Fibroblast of villous mesenchyme (primary cell): ENCODE data around the gene ETV7. TPM values are rescaled to one million over a fixed set of nuclear protein-coding genes. Genes with fewer than 3 reads are reported as not detected.

ENCODE experiments used
- DNase-seq: peaks from one replicate; pipeline ENCODE4 v3.0.0-alpha.2; 2010; ENCODE audit warnings: low read depth
- H3K4me3 ChIP-seq: 2 replicates; pipeline ENCODE4 v1.5.1; 2011; ENCODE audit warnings: low read depth, mild to moderate bottlenecking, low read length
- CTCF ChIP-seq: IDR thresholded peaks from 2 replicates; pipeline ENCODE4 v1.5.1; 2012; ENCODE audit warnings: low read depth, mild to moderate bottlenecking, low read length; ENCODE audit not compliant: insufficient read depth
- total RNA-seq: library from RNA; depleted of rRNA; stranded (reverse); fragments of >200 nt; gene quantifications from 2 replicates; pipeline ENCODE4 v1.2.3, GENCODE V29; 2012

ETV7 gene
- total RNA-seq, 1 donor: 0.86 TPM

- no peak overlapping the region for H3K4me3 ChIP-seq
- no peak for DNase-seq
- no peak for TF ChIP-seq CTCF
These were observed 16.7 kb upstream of the ETV7 start for GRCh38 chr6:36404164-36404563.

GRCh38 chr6:36402481-36402880 lies 15.0 kb upstream of the ETV7 start:
- DNase-seq: no peak
- no peak for TF ChIP-seq CTCF
- H3K4me3 ChIP-seq: no peak overlapping the region

GRCh38 chr6:36399970-36400369 lies 12.5 kb upstream of the ETV7 start:
- DNase-seq: no peak
- TF ChIP-seq CTCF: no peak
- H3K4me3 ChIP-seq: no peak overlapping the region

- TF ChIP-seq CTCF: peak; percentile 13
- DNase-seq: no peak
These were observed 5.2 kb upstream of the ETV7 start for GRCh38 chr6:36392621-36393020.

GRCh38 chr6:36389353-36389752 lies 1.9 kb upstream of the ETV7 start:
- H3K4me3 ChIP-seq: no peak overlapping the region
- TF ChIP-seq CTCF: no peak
- DNase-seq: no peak

More at GRCh38 chr6:36392621-36393020, 5.2 kb upstream of the ETV7 start:
- no peak overlapping the region for H3K4me3 ChIP-seq

- H3K4me3 ChIP-seq: peak overlapping the region; percentile 71
- peak; percentile 33 for TF ChIP-seq CTCF
- peak; percentile 67 for DNase-seq
These were observed 702 bp downstream of the ETV7 start for GRCh38 chr6:36386495-36387439.
